ENCODE measurements around the gene ASCC3.

The ASCC3 gene

DNA sequence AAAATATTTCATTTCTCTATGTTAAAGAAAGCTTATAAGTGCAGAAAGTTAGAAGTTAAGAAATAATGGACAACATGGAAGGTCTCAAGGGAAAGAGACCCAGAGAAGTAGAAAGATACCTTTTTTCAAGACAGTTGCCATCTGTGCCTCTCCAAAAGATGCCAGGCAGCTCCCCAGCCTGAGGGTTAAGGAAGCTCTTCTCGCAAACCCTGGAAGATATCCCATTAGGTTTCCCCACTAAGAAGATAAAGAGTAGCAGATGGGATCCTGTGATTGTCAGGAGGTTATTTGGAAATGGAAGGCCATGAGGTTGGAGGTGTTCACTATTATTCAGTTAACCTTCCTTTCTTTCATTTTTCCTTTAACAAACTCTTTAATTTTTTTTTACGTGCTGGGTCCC, 306.3 kb downstream of the ASCC3 start:
- DNase-seq (ENCODE audit: low spot score) = no peak

DNA sequence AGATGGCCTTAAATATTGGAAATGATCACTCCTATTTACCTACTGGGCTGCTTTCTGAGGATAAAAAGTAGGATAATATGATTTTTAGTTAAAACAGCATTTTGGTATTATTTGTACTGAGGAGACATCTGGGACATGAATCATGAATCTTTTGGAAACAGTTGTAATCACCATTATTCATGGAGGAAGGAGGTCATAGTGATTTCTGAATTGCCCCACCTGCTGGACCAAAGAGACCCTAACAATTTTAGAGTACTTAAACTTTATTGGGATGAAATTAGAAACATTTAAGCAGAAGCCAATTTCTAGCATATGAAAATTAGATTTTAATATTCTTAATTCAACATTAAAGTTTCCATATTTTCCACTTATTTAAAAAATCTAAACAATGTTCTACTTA, 308.0 kb downstream of the ASCC3 start:
- no peak for DNase-seq (ENCODE audit: low spot score)

DNA sequence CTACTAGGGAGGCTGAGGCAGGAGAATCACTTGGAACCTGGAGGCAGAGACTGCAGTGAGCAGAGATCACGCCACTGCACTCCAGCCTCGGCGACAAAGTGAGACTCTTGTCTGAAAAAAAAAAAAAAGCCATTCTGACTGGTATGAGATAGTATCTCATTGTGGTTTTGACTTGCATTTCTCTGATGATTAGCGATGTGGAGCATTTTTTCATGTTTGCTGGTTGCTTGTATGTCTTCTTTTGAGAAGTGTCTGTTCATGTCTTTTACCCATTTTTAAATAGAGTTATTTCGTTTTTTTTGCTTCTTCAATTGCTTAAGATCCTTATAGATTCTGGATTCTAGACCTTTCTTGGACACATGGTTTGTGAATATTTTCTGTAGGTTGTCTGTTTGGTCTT, 312.9 kb downstream of the ASCC3 start:
- DNase-seq (ENCODE audit: low spot score) = no peak

DNA sequence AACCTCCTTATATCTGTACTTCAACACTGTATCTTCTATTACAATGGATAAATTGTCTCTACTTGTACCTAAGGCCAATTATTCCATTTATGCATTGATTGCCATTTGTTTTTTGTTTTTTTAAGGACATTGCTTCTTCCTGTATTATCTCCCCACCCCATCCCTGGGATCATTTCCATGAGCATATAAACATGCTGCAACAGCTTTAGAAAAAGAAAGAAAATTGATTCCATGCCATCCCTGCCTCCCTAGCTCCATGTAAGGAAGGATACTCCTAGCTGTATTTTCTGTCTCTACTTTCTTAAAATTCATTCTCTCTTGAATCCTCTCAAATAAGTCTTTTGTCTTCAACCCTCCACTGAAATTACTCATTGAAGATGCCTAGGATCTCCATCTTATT, 314.6 kb downstream of the ASCC3 start:
- DNase-seq (ENCODE audit: low spot score) = no peak

DNA sequence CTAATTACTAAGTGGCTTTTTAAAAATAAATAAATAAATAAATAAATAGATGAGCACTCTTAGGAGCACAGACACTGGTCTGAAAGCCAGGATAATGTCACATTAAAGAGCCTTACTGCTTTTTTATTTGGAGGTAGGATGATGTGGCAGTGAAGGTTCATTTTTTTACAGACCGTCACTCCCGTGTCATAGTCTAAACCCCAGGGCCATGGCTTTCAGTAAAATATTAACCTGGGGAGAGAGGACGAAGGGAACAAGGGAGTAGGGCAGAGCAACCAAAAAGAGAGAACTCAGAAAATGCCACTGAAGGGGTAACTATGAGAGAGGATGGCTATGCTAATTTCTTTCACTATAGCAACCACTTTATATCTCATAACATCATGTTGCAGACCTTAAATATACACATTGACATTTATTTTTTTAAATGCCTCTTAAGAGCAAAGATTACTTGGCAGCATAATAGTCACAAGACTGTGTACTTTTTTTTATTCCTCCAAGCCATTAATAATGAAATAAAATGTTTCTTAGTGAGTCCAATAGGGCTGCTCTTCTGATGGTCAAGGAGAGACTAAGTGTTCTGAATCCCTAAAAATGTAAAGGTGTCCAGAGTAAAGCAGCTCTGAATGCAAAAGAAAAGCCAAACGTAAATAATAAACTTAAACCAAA, 315.6 kb downstream of the ASCC3 start:
- no peak for DNase-seq (ENCODE audit: low spot score)

DNA sequence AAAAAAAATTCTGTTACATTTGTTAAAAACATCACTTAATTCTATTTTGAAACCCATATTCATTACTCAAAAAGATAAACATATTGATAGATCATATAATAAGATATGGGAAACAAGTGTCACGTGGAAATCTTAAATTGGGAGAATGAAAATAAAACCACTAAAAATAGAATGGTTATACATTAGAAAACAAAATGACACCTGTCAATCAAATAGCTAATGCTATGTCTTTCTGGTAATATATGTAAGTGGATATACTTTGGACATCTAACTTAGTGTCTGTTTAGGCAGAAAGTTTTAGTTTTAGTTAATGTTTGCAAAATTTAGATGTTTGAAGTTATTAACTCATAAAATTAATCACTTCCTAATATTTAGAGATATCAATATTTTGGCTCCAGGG, 321.3 kb downstream of the ASCC3 start:
- no peak for DNase-seq (ENCODE audit: low spot score)

DNA sequence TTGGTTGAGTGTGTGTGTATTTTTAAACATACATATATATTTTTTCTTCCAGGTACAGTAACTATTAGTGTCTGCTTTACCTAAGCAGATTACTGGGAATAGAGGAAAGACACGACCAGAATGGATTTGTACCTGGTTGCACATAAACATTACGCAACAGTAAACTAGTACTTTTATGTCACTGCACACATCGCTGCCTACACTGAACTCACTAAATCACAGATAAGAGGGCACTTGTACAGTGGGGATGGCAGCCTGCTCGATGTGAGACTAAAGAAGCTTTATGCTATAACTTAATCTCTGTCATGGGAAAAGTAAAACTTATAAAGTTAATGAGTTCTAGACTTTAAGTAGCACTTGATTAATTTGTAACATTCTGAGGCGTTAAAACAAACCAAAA, 326.9 kb downstream of the ASCC3 start:
- no peak for DNase-seq (ENCODE audit: low spot score)

DNA sequence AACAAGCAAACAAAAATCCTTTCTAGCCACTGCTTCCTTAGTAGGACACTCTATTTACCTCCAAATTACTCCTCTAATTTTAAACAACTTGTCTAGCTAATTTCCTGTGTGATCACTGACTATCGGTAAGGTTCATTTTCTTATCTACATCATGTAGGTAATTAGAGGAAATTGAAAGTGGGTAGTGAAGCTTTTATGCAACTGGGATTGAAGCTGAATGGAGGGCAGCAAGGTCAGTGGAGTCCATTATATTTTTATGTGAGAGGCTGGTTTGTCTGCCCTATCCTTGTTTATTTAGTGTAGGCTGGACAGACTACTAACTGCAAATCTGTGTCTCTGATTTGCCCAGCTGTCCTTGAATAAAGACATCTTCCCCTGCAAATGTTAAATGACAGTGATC, 327.9 kb downstream of the ASCC3 start:
- DNase-seq (ENCODE audit: low spot score) = no peak

DNA sequence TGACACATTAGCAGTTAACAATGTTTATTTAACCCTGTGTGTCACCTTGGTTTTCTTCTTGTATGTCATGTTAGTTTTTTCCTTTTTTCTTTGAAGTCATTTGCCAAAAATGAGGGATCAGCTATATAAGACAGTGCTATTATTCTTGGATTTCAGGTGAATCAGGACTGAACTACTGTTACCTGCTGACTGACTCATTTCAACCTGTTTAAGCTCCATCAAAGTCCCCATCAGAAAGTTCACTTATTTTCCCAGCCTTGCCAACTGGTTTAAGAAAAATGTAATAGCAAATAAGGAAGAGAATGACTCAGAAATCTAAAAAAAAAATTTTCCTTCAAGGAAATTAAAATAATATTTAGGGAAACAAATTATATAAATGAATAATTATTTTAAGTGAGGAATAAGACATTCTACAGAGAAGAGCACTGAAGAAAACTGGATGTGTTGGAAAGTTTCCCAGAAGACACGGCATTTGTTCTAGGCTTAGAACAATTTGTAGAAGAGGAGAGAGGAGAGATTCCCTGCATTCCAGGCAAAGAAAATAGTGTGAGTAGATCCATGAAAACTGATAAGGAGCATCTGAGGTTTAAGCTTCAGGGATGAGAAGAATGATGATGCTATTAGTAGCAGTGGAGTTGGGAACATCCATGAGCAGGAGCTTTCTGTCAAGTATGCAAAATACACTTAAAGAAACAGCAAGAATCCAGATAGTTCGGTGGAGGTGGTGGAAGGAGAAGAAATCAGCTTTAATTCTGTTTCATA, 331.5 kb downstream of the ASCC3 start:
- no peak for DNase-seq (ENCODE audit: low spot score)

DNA sequence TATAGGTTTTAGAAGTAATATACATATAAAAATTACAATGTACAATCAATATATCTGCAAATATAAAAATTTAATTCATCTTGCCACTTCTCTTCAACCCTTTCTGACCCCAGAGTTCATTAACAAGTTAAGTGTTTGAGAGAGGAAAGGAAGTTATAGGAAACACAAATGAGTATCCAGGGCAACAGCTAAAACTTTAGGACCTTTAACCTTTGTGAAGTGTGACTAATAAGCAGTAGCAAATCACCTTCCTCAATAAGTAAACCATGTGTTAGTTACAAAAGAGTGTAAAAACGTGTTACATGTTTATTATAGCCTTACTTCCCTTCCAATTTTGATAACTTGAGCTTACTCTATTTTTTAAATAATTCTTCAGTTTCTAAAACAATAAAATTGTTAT, 343.0 kb downstream of the ASCC3 start:
- DNase-seq (ENCODE audit: low spot score) = no peak

DNA sequence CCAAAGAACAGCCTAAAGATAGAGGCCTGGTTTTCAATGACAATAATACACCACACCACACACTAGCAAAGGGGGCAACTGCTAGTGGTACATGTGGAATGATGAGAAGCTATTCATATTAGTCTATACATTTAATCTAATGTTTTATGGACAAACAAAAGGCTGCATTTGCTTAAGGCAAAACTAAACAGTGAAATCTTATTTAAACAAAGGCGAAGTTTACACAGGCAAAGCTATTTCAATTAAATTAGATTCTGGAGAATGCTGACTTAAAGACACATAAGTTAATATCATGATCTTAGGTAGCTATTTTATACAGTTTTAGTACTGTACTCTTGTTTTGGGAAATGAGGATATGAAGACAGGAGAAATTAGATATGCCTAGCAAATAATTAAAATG, 362.5 kb downstream of the ASCC3 start:
- no peak for DNase-seq (ENCODE audit: low spot score)

DNA sequence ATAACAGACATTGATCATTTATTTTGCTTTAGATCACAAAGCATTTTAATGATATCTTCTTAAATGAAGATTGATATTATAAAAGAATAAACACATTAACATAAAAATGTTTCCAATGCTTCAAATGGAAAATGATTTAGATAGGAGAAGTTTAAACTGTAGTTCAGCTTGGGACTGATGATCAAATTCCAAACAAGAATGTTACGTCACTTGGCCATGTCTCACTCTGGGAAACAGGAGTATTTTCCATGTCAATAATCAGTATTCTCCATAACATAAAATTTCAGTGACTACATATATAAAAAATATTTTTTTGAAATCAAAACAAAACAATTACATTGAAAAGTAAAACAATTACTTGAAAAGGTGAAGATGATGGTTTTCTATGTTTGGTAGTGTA, 363.5 kb downstream of the ASCC3 start:
- no peak for DNase-seq (ENCODE audit: low spot score)

DNA sequence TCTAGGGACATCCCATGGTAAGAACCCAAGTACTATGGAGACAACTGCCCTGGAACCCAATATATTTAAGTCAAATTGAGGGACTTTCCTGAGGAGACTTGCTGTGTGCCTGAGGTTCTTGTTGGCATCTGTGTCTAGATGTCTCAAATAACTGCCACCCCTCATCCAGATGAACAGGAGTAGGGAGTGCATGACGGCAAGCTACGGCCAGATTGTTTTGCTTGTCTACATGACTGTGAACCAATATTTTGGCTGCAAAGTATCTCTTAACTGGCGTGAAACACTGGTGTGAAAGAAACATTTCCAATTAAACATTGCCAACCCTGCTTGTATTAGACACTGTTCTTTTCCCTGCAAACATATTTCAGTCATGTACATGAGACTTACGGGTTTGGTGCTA, 364.0 kb downstream of the ASCC3 start:
- no peak for DNase-seq (ENCODE audit: low spot score)

DNA sequence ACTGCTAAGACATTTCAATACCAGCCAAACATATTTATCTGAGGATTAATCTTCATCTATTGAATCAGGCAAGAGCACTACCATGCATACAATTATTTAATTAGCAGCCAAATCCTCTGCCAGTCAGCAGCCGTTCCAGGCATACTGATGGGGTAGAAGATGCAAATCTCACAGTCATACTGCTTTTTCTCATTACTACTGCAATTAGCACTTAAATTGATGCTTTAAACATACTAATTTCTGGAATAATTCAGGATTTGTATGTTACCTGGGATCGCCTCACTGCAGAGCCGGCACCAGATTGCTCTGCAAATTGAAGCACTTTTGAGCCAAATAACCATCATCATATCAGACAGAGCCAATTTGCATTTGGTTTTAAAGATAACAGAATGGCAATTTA, 366.5 kb downstream of the ASCC3 start:
- DNase-seq (ENCODE audit: low spot score) = no peak

DNA sequence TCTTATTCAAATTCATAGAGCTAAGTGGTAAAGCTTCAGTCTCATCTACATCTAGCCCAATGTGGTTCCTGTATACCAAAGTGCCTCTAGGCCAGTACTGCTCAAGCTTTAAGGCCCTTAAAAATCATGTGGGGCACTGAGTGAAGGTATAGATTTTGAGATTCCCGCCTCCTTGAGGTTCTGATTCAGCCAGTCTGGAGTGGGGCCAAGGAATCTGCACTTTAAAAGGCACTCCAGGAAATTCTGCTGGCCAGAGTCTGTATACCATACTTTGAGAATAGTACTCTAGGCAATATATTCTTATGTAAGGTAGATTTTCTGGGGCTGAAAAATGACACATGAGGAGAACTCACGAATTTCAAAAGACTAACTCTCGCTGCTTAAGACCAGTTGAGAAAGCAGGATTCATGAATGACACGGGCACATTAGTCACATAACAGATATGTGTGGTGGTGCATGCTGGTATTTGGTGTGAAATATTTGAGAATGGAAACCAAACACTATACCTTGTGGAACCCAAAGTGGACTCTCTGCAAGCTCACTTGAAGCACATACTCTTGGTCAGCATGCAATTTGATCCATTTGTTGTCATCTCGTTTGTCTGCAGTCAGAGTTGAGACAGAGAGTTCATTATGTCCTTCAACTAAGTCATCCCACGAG, 368.8 kb downstream of the ASCC3 start:
- DNase-seq (ENCODE audit: low spot score) = no peak

DNA sequence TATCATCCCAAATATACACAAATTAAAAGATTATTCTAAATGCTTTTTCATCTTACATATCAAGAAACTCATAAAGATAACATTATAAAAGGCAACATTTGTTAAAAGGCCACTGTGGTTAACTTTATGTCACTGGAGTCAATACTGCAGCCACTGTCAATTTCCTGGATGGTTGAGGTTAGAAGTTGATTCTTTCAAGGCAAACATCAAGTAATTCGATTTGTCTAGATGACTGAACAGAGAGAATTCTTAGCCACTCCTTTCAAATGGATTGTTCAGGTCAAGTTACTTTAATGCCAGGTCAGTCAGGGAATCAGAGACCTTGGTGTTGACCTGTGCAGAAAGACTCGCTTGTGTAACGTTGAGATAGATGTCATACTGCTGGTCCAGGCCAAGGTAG, 372.0 kb downstream of the ASCC3 start:
- DNase-seq (ENCODE audit: low spot score) = no peak

DNA sequence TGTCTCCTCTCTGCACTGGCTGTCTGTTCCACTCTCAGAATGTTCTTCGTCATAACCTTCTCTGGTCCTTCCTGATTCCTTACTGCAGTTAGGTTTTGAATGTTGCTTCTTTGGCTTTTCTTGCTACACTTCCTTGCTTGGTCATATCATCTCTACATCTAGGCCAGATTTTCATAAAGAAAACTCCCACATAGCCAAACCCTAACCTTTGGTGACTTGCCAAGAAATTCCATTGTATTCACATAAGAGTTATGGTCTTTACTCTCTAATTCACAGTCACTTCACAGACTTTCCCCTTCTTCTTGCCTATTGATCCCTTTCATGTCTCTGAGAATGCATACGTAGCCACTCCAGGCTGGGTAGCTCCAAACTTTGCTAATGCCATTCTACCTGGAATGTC, 374.5 kb downstream of the ASCC3 start:
- DNase-seq (ENCODE audit: low spot score) = no peak

DNA sequence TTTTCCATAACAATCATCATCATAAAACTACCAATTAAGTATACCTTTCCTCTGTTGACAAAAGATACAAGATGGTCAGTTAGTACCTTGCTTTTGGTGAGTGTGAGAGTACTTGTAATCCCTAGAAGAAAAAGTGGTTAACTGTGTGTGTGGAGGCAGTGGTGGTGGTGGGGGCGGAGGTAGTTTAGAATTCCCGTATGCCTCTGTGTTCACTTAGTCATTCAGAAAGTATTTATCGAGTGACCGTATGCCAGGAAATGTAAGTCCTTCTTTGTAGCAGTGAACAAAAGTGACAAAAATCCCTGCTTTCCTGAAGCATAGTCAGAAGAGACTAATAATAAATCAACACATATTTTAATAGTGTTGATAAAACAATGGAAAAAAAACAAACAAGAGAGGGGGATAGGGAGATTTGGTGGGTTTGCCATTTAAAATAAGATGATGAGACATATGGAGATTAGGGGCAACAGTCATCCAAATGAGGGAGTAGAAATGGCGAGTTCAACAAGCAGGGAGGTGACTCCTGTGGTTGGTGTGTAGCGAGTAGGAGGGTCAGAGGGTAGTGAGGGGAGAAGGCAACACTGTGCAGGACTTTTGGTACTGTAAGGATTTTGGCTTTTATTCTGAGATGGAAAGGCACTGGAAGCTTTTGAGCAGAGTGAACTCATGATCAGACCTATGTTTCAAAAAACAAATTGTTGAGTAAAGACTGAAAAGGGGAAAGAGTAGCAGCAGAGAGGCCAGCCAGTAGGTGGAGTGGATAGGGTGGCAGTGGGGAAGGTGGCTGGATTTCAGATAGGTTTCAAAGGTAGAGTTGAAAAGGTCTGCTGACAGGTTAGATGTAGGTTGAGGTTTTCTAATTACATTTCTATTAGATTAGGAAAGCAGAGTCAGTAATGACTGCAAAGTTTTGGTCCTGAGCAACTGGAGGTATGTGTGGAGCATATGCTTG, 376.1 kb downstream of the ASCC3 start:
- DNase-seq (ENCODE audit: low spot score) = no peak

DNA sequence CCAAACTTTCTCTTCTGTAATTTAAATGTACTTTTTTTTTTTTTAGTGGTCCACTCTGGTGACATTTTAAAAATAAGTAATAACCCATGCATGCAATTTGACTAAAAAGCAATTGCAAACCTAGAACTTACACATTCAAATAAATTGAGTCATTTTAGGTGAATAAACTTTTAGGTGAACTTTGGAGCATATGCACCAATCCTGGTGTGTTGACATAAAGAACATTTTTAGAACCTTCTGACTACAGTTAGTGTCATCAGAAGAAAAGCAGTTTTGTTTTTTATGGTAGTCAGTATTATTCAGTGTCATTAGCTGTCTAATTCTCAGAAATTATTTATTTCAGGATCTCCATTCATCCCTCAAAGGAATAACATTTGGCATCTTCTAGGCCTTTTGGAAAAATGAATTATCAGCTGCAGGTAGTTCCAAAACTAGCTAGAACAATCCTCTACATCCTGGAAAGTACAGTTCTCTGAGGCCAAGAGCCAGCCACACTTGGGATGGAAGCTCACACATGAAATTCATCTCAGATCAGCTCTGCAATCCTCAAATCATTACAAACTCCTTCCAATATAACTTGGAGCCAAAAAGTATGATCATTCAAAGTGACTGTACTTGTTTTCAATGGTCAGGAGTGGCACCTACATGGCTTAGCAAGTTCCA, 378.0 kb downstream of the ASCC3 start:
- no peak for DNase-seq (ENCODE audit: low spot score)

DNA sequence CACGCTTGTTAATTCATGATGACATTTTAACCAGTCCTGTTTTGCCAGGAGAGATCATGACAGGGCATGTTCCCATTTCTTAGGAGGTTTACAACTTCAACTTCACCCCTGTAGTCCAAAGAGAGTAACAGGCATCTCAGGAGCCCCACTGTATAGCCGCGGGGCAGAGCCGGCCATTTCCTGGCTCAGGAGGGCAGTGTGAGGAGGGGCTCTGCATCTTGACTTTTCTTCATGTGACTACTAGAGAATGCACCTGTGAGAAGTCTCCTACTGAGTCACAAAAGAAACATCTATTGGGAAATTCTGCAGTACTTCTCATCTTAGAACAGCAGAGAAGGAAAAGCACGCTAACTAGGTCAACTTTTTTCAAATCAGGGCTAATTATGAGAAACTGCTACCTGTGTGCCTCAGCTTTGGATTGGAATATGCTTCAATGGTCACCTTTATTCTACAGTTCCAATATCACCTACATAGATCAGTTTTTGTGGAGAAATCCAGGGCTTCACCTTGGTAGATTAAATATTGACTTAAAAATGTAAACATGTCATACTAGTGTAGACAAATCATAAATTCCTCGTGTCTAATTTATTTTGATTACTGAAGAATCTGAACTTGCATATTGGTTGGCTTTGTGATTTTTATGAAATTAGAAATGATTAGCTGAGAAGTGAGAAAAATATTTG, 387.8 kb downstream of the ASCC3 start:
- DNase-seq (ENCODE audit: low spot score) = no peak
